SH-SY5Y (cell line): Measurements from ENCODE around the gene ICAM1.

Experiments
- GATA2 ChIP-seq: IDR thresholded peaks from 2 replicates; pipeline ENCODE4 v1.6.1; 2011; ENCODE audit warnings: mild to moderate bottlenecking, low read depth, low read length
- GATA3 ChIP-seq: IDR thresholded peaks from 2 replicates; pipeline ENCODE4 v1.6.1; 2011; ENCODE audit warnings: low read depth, mild to moderate bottlenecking, low read length, moderate library complexity

GRCh38 chr19:10255358-10255757 is 15.6 kb upstream of the ICAM1 start:
- no peak for TF ChIP-seq GATA2
- no peak for TF ChIP-seq GATA3
